Psoas muscle (tissue), 8 donors: ENCODE measurements around the gene LNX1. TPM values are rescaled to one million over a fixed set of nuclear protein-coding genes. Genes with fewer than 3 reads are reported as not detected.

Source experiments
- ATAC-seq, 4 donors: fragments of 200-7000 bp; cut with Tn5 transposase; one replicate each; pipeline ENCODE4 v1.9.1; 2020; ENCODE audit warnings: moderate library complexity in 3 of 4, mild to moderate bottlenecking in 2 of 4
- DNase-seq, 2 donors: peaks; one replicate each; pipeline ENCODE4 v3.0.0-alpha.2; 2020
- H3K27ac ChIP-seq: fragments of 200-600 bp; one replicate; pipeline ENCODE4 v1.8.0; 2022
- H3K27me3 ChIP-seq, 3 donors: fragments of 200-600 bp in 1 of 3; one replicate each; pipeline versions ENCODE4 v1.6.1 to v1.8.0; 2013 to 2022; ENCODE audit warnings: low read length in 2 of 3, mild to moderate bottlenecking in 2 of 3, moderate library complexity in 1 of 3; ENCODE audit not compliant: insufficient read depth in 3 of 3
- H3K36me3 ChIP-seq, 2 donors: fragments of 200-600 bp in 1 of 2; one replicate each; pipeline versions ENCODE4 v1.6.1 to v1.8.0; 2013 to 2022; ENCODE audit warnings: low read depth in 1 of 2, mild to moderate bottlenecking in 1 of 2, moderate library complexity in 1 of 2; ENCODE audit not compliant: insufficient read depth in 1 of 2
- H3K4me1 ChIP-seq: fragments of 200-600 bp; one replicate; pipeline ENCODE4 v1.8.0; 2022
- H3K4me3 ChIP-seq: fragments of 200-600 bp; one replicate; pipeline ENCODE4 v1.8.0; 2022; ENCODE audit warnings: mild to moderate bottlenecking
- H3K9me3 ChIP-seq: fragments of 200-600 bp; one replicate; pipeline ENCODE4 v1.8.0; 2022
- WGBS, 3 donors: extraction: QIAGEN DNeasy Blood & Tissue Kit; methylation state at CpG; one replicate each; pipeline versions ENCODE4 v1.1.6 to v1.1.7; 2013; 5-methylcytosine and 5-hydroxymethylcytosine counted together
- intact Hi-C, 2 donors: fragments of 100-400 bp; cut with DNase I; formaldehyde crosslinking; loops; one replicate each; pipeline versions ENCODE4 v1.11.0 to v1.14.2; 2022
- polyA plus RNA-seq, 3 donors: library from polyadenylated mRNA; stranded (reverse); fragments of 200-250 nt; gene quantifications; one replicate each; pipeline ENCODE4 v1.2.3, GENCODE V29; 2013
- total RNA-seq, 4 donors: library from RNA; stranded (reverse); fragmentation: NEBNext Ultra II Directional in 2 of 4; extraction: Animal tissue kit (Norgen Biotek cat#: 25700) in 2 of 4; gene quantifications; one replicate each; pipeline versions ENCODE4 v1.2.1 to v1.2.4, GENCODE V29; 2021 to 2023
- TF ChIP-seq, protein P1 (sequence below): fragments of 200-600 bp; IDR thresholded peaks from one replicate; pipeline ENCODE4 v1.8.0; 2022; ENCODE audit warnings: antibody characterized with exemption
- donor health status: healthy with polysubstance abuse.
- donor health status: DM: no; HTN: no; CAD: no; lungs with moderate emphysema.
- donor health status: Bipolar disorder and iron deficiency.
- donor health status: healthy.
- donor health status: DM: yes; HTN: yes; CAD: no.
- donor health status: DM: no; HTN: no; CAD: no.
- donor health status: DM: no; HTN: no; CAD: no.
- donor health status: DM: yes; HTN: yes; CAD: no.

The LNX1 gene
- total and polyA plus RNA-seq, 7 donors, result 2.1 to 13.9 (median 4.3) TPM

DNA sequence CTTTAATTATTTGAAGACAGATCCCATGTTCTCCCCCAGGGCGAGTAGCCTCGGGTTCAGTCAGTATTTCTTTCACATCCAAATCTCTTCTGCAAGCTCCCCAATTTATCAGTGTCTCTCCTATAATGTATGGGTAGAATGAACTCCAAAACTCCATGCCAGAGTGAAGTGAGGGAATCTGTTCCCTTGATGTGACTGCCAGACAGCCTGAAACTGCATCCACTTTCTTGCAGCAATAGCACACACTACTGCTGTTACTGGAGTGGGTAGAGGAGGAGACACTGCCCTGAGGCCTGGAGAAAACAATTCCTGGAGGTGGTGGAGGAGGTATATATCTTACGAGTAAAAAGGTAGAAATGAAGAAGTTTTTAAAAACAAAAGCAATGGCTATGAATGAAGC is 11.0 kb downstream of the LNX1 start:
- no peaks in the 10 kb centered on the region for H3K36me3 ChIP-seq
- no peaks in the 10 kb centered on the region for H3K9me3 ChIP-seq
- no peaks in the 10 kb centered on the region for H3K27me3 ChIP-seq
- ATAC-seq (peak in 1 of 4 donors; percentile 63), DNase-seq (no peak)
- WGBS, 3 donors, result 72 to 87% (median 77%) methylated on average over 3 of the region's 3 CpGs
- H3K27ac ChIP-seq, result no peak overlapping the region
- H3K4me1 ChIP-seq, result no peaks in the 10 kb centered on the region
- intact Hi-C loops, result no loop called here
- TF ChIP-seq, protein P1, sequence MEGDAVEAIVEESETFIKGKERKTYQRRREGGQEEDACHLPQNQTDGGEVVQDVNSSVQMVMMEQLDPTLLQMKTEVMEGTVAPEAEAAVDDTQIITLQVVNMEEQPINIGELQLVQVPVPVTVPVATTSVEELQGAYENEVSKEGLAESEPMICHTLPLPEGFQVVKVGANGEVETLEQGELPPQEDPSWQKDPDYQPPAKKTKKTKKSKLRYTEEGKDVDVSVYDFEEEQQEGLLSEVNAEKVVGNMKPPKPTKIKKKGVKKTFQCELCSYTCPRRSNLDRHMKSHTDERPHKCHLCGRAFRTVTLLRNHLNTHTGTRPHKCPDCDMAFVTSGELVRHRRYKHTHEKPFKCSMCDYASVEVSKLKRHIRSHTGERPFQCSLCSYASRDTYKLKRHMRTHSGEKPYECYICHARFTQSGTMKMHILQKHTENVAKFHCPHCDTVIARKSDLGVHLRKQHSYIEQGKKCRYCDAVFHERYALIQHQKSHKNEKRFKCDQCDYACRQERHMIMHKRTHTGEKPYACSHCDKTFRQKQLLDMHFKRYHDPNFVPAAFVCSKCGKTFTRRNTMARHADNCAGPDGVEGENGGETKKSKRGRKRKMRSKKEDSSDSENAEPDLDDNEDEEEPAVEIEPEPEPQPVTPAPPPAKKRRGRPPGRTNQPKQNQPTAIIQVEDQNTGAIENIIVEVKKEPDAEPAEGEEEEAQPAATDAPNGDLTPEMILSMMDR, result no peak
- no peak overlapping the region for H3K4me3 ChIP-seq

DNA sequence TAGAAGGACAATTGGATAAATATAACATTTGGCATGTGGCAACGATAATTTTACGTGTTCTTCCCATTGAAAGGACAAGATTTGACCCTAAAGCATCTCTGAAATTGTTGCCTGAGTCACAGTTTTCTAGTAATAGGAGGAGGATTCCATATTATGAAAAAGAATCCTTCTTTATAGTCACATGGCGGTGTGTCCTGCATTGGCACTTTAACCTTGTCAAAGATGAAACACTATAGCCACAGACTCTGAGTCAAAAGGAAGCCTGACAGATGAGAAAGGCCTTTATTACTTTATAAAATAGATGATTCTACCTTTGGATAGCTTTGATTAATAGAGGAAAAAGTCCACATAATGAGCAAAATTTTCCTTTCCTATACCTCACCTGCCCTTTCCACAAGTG is 11.5 kb downstream of the LNX1 start:
- ATAC-seq, result peak in 2 of 4 donors; percentile 55 to 56
- DNase-seq, result no peak
- no peaks in the 10 kb centered on the region for H3K9me3 ChIP-seq
- no peak overlapping the region for H3K4me3 ChIP-seq
- WGBS, 3 donors, result 34 to 56% (median 38%) methylated on average over 3 of the region's 3 CpGs
- no peaks in the 10 kb centered on the region for H3K4me1 ChIP-seq
- no peaks in the 10 kb centered on the region for H3K36me3 ChIP-seq
- TF ChIP-seq, protein P1, result no peak
- intact Hi-C loops, result no loop called here
- H3K27ac ChIP-seq, result no peak overlapping the region
- H3K27me3 ChIP-seq, result no peaks in the 10 kb centered on the region

GRCh38 chr4:53576676-53577372 is 14.5 kb downstream of the LNX1 start:
- no peak overlapping the region for H3K4me3 ChIP-seq
- TF ChIP-seq, protein P1, result no peak
- H3K4me1 ChIP-seq, result no peaks in the 10 kb centered on the region
- no peaks in the 10 kb centered on the region for H3K27me3 ChIP-seq
- DNase-seq, result no peak
- no peaks in the 10 kb centered on the region for H3K36me3 ChIP-seq
- H3K27ac ChIP-seq, result no peak overlapping the region
- no peaks in the 10 kb centered on the region for H3K9me3 ChIP-seq
- ATAC-seq, result no peak
- intact Hi-C loops, result no loop called here
- 39 to 51% (median 48%) methylated on average over 2 of the region's 2 CpGs for WGBS, 3 donors

- intact Hi-C loops, result no loop called here
- H3K9me3 ChIP-seq, result no peaks in the 10 kb centered on the region
- H3K4me1 ChIP-seq, result no peaks in the 10 kb centered on the region
- no peaks in the 10 kb centered on the region for H3K27me3 ChIP-seq
- no peak for DNase-seq
- no peak for ATAC-seq
- no peak overlapping the region for H3K4me3 ChIP-seq
- no peaks in the 10 kb centered on the region for H3K36me3 ChIP-seq
- TF ChIP-seq, protein P1, result no peak
- 93 to 96% (median 94%) methylated on average over 9 of the region's 9 CpGs for WGBS, 3 donors
- H3K27ac ChIP-seq, result no peak overlapping the region
Observed at GRCh38 chr4:53576071-53576617, 15.1 kb downstream of the LNX1 start.
